HepG2 (cell line): ENCODE results near the gene RPLP1. TPM values are rescaled to one million over a fixed set of nuclear protein-coding genes. Genes with fewer than 3 reads are reported as not detected.
A peak's percentile ranks its signal among the peaks of the same experiment; 100 is the strongest.

ENCODE experiments used
- ATAC-seq: fragments of 200-7000 bp; cut with Tn5 transposase; 3 replicates; pipeline ENCODE4 v1.9.1; 2020; ENCODE audit warnings: mild to moderate bottlenecking, moderate library complexity
- BruUV-seq: library from RNA; stranded (reverse); fragments of 400-500 nt; replicated peaks from 2 replicates; lab custom pipeline; 2021; lab: Mats Ljungman, UMichigan
- CTCF ChIA-PET: fragments of 300-600 bp; formaldehyde crosslinking; extraction: SDS; loops from one replicate; lab custom pipeline; 2021; ENCODE audit warnings: low total read pairs, inconsistent platforms, low intra/inter-chr PET ratio; lab: Yijun Ruan, JAX
- POLR2A ChIA-PET: fragments of 350-600 bp; sonication (Branson Sonifier 250); formaldehyde crosslinking; loops from one replicate; lab custom pipeline; 2020; ENCODE audit warnings: antibody characterized with exemption, inconsistent platforms; lab: Yijun Ruan, JAX
- DNase-seq: peaks from one replicate; pipeline ENCODE4 v3.0.0-alpha.2; 2015; ENCODE audit warnings: low spot score
- FAIRE-seq: peaks from 3 replicates; lab custom pipeline; 2011; peaks lifted over from hg19 to GRCh38; lab: Jason Lieb, UNC
- H2AFZ ChIP-seq: one replicate; pipeline ENCODE4 v1.6.1; 2011; ENCODE audit warnings: low read length, inconsistent platforms
- H3K27ac ChIP-seq: fragments of 300-600 bp; 3 replicates; pipeline ENCODE4 v1.8.0; 2011; ENCODE audit warnings: mixed run types, mild to moderate bottlenecking, mixed read lengths, low read length, inconsistent platforms; ENCODE audit not compliant: insufficient read depth; ENCODE audit errors: extremely low read length
- H3K27me3 ChIP-seq, 2 experiments: fragments of 200-600 bp in 1 of 2; 2 replicates in 1 of 2; 3 replicates in 1 of 2; pipeline versions ENCODE4 v1.6.0 to v1.8.0; 2011; ENCODE audit warnings: low read length in 2 of 2, mild to moderate bottlenecking in 2 of 2, moderate library complexity in 2 of 2, inconsistent platforms in 1 of 2; ENCODE audit not compliant: insufficient read depth in 2 of 2, control insufficient read depth in 1 of 2
- H3K36me3 ChIP-seq, 2 experiments: fragments of 200-600 bp in 1 of 2; replicated peaks in 1 of 2; 2 replicates in 1 of 2; 3 replicates in 1 of 2; pipeline versions ENCODE4 v1.5.1 to v1.8.0; 2011; ENCODE audit warnings: low read length in 2 of 2, inconsistent platforms in 1 of 2; ENCODE audit not compliant: insufficient read depth in 2 of 2, control insufficient read depth in 1 of 2
- H3K4me1 ChIP-seq: 2 replicates; pipeline ENCODE4 v1.5.1; 2012; ENCODE audit warnings: low read length, inconsistent platforms; ENCODE audit not compliant: insufficient read depth
- H3K4me2 ChIP-seq: 2 replicates; pipeline ENCODE4 v1.6.0; 2011; ENCODE audit warnings: low read depth, low read length, inconsistent platforms
- H3K4me3 ChIP-seq, 3 experiments: fragments of 200-600 bp in 1 of 3; sonication (generic), shearing (Covaris generic) in 1 of 3; replicated peaks in 1 of 3; 2 replicates each; pipeline ENCODE4 v1.5.1; 2011 to 2016; ENCODE audit warnings: low read length in 3 of 3, inconsistent platforms in 2 of 3, low read depth in 2 of 3, mild to moderate bottlenecking in 2 of 3, control low read depth in 1 of 3, mixed read lengths in 1 of 3; ENCODE audit not compliant: insufficient read depth in 1 of 3
- H3K79me2 ChIP-seq: one replicate; pipeline ENCODE4 v1.6.1; 2011; ENCODE audit warnings: low read length, inconsistent platforms; ENCODE audit not compliant: insufficient read depth
- H3K9ac ChIP-seq: 2 replicates; pipeline ENCODE4 v1.6.0; 2011; ENCODE audit warnings: mild to moderate bottlenecking, low read depth, low read length, inconsistent platforms; ENCODE audit not compliant: insufficient read depth
- H3K9me3 ChIP-seq: 2 replicates; pipeline ENCODE4 v1.5.1; 2012; ENCODE audit warnings: mild to moderate bottlenecking, low read length
- H4K20me1 ChIP-seq: 2 replicates; pipeline ENCODE4 v1.6.0; 2011; ENCODE audit warnings: inconsistent platforms, mild to moderate bottlenecking, low read length, moderate library complexity; ENCODE audit not compliant: insufficient read depth
- AGO2 ChIP-seq: fragments of 200-400 bp; formaldehyde crosslinking; optimal IDR thresholded peaks from 2 replicates; pipeline ENCODE3; 2017; ENCODE audit warnings: mild to moderate bottlenecking, low read depth, low read length, moderate library complexity
- CENPX ChIP-seq: sonication (generic); formaldehyde crosslinking; IDR thresholded peaks from 2 replicates; pipeline ENCODE4 v1.9.0; 2021; ENCODE audit warnings: mild to moderate bottlenecking, missing genetic modification reagents, moderate library complexity
- CSRNP2 ChIP-seq: sonication (generic); formaldehyde crosslinking; conservative IDR thresholded peaks from 2 replicates; pipeline ENCODE4 v1.8.0; 2022; ENCODE audit warnings: low read depth, missing genetic modification reagents
- DRAP1 ChIP-seq: IDR thresholded peaks from 2 replicates; pipeline ENCODE4 v1.6.1; 2016; ENCODE audit warnings: missing genetic modification reagents, missing compliant biosample characterization
- GTF3A ChIP-seq: sonication (generic); formaldehyde crosslinking; conservative IDR thresholded peaks from 2 replicates; pipeline ENCODE4 v1.4.0; 2020; ENCODE audit warnings: mild to moderate bottlenecking, missing genetic modification reagents
- HNRNPUL1 ChIP-seq: fragments of 200-400 bp; formaldehyde crosslinking; IDR thresholded peaks from 2 replicates; pipeline ENCODE4 v1.6.1; 2017; ENCODE audit warnings: low read depth, mild to moderate bottlenecking, low read length, moderate library complexity
- KLF9 ChIP-seq: IDR thresholded peaks from 2 replicates; pipeline ENCODE4 v1.6.1; 2016; ENCODE audit warnings: low read depth
- PAF1 ChIP-seq: IDR thresholded peaks from 2 replicates; pipeline ENCODE4 v1.6.1; 2016; ENCODE audit warnings: missing genetic modification reagents, missing compliant biosample characterization
- POLR2A ChIP-seq, 2 experiments: IDR thresholded peaks; 2 replicates each; pipeline ENCODE4 v1.6.1; 2011; ENCODE audit warnings: low read depth in 2 of 2, low read length in 2 of 2, mild to moderate bottlenecking in 1 of 2, moderate library complexity in 1 of 2; ENCODE audit not compliant: insufficient read depth in 1 of 2
- POLR2AphosphoS5 ChIP-seq: IDR thresholded peaks from 2 replicates; pipeline ENCODE4 v1.6.1; 2012; ENCODE audit warnings: low read depth, low read length
- POLR2G ChIP-seq: fragments of 200-400 bp; formaldehyde crosslinking; IDR thresholded peaks from 2 replicates; pipeline ENCODE4 v1.6.1; 2018; ENCODE audit warnings: mild to moderate bottlenecking, low read depth, low read length, moderate library complexity
- RBFOX2 ChIP-seq: fragments of 200-400 bp; formaldehyde crosslinking; IDR thresholded peaks from 2 replicates; pipeline ENCODE4 v1.6.1; 2017; ENCODE audit warnings: low read depth, mild to moderate bottlenecking, low read length
- RBM22 ChIP-seq: fragments of 200-400 bp; formaldehyde crosslinking; optimal IDR thresholded peaks from 2 replicates; pipeline ENCODE3; 2017; ENCODE audit warnings: mild to moderate bottlenecking, low read length, moderate library complexity
- SSRP1 ChIP-seq: IDR thresholded peaks from 2 replicates; pipeline ENCODE4 v1.6.1; 2016; ENCODE audit warnings: control low read depth
- XRCC5 ChIP-seq: fragments of 200-400 bp; formaldehyde crosslinking; optimal IDR thresholded peaks from 2 replicates; pipeline ENCODE3; 2017; ENCODE audit warnings: mild to moderate bottlenecking, low read length
- ZBTB42 ChIP-seq: sonication (generic); formaldehyde crosslinking; IDR thresholded peaks from 2 replicates; pipeline ENCODE4 v1.5.0; 2020; ENCODE audit warnings: mild to moderate bottlenecking, missing genetic modification reagents
- ZNF3 ChIP-seq: IDR thresholded peaks from 2 replicates; pipeline ENCODE4 v1.7.0; 2017; ENCODE audit warnings: inconsistent platforms
- ZNF343 ChIP-seq: sonication (generic); formaldehyde crosslinking; IDR thresholded peaks from 2 replicates; pipeline ENCODE4 v1.4.0; 2020; ENCODE audit warnings: mild to moderate bottlenecking, missing genetic modification reagents
- ZNF770 ChIP-seq: sonication (generic); formaldehyde crosslinking; IDR thresholded peaks from 2 replicates; pipeline ENCODE4 v1.5.0; 2020; ENCODE audit warnings: mild to moderate bottlenecking, missing genetic modification reagents
- ZNF850 ChIP-seq: sonication (generic); formaldehyde crosslinking; conservative IDR thresholded peaks from 2 replicates; pipeline ENCODE4 v1.9.0; 2021; ENCODE audit warnings: mild to moderate bottlenecking, missing genetic modification reagents
- WGBS: methylation state at CpG from one replicate; pipeline ENCODE4 v1.1.6; 2017; ENCODE audit warnings: low lambda C conversion rate; 5-methylcytosine and 5-hydroxymethylcytosine counted together
- in situ Hi-C: cut with HindIII; loops from 2 replicates; pipeline ENCODE4 v1.10.0; 2017; ENCODE audit warnings: low pct_unique_long_range_greater_than_20kb; ENCODE audit not compliant: extremely low pct_ligation_motif_present
- intact Hi-C: fragments of 100-400 bp; cut with micrococcal nuclease; formaldehyde crosslinking; loops from one replicate; pipeline ENCODE4 v1.10.0; 2022; ENCODE audit not compliant: unreplicated experiment
- polyA plus RNA-seq, 8 experiments: library from polyadenylated mRNA; depleted of rRNA in 3 of 8; stranded (reverse) in 7 of 8; unstranded in 1 of 8; fragments of >200 nt; fragmentation: Illumina TruSeq in 4 of 8; extraction: Trizol in 4 of 8; gene quantifications; 2 replicates each; pipeline versions ENCODE4 v1.2.1 to v1.2.3, GENCODE V29; 2011 to 2016; ENCODE audit warnings: low read depth in 4 of 8, missing spikeins in 1 of 8, mixed read lengths in 1 of 8; ENCODE audit not compliant: insufficient read depth in 1 of 8
- total RNA-seq, 5 experiments: library from RNA; depleted of rRNA; stranded (reverse); fragments of >200 nt; fragmentation: Illumina TruSeq; extraction: Trizol; gene quantifications; 2 replicates each; pipeline ENCODE4 v1.2.3, GENCODE V29; 2016; ENCODE audit warnings: low read depth in 1 of 5

Gene RPLP1
- total and polyA plus RNA-seq, 2 of the 13 experiments (the other 11 are each of a cell fraction or from before 2014, with no cell fraction given): 817 to 929 TPM

- in situ Hi-C loops (loop anchor here (25.0 kb wide), 2 partner anchors 631 to 644 kb away; partner anchors contain the start of genes ANP32A and TLE3), intact Hi-C loops (no loop called here)
- Histone ChIP-seq H3K27ac (no peak overlapping the region), H3K9ac (no peak overlapping the region), H4K20me1 (peaks cover 40% of the 10 kb centered on the region), H3K79me2 (peaks cover 31% of the 10 kb centered on the region), H3K4me1 (peaks cover 35% of the 10 kb centered on the region), H3K36me3 (peaks cover 5 to 23% of the 10 kb centered on the region in 2 experiments; a peak in 4 of 5 replicates), H2AFZ (no peak overlapping the region), H3K27me3 (no peaks in the 10 kb centered on the region; a peak in 1 of 5 replicates), H3K4me2 (no peak overlapping the region), H3K4me3 (no peak overlapping the region), H3K9me3 (no peaks in the 10 kb centered on the region)
- no TSS peak for BruUV-seq
- WGBS: 96% methylated on average over 12 of the region's 13 CpGs
- CTCF ChIA-PET: no interaction called here
- DNase-seq: no peak
- POLR2A ChIA-PET: interaction anchor here (0.9 kb wide), 1 partner anchor 98 kb away, joined by 3 read pairs; no protein-coding TSS in a partner anchor
- no peak for ATAC-seq
- FAIRE-seq: no peak
- TF ChIP-seq RBFOX2: peak; percentile 36; the same call in 1 of the 2 replicates
- TF ChIP-seq XRCC5: no peak
- peak; percentile 76; the same call in 1 of the 2 replicates for TF ChIP-seq PAF1 (CRISPR knock-in tag)
- no peak for TF ChIP-seq HNRNPUL1
- peak; percentile 34 for TF ChIP-seq RBM22
- TF ChIP-seq KLF9 (CRISPR knock-in tag): no peak
- peak; percentile 58 for TF ChIP-seq ZNF770
- no peak for TF ChIP-seq ZNF3
- no peak for TF ChIP-seq CSRNP2
- TF ChIP-seq ZBTB42 (CRISPR knock-in tag): no peak
- peak; percentile 70 for TF ChIP-seq AGO2
- TF ChIP-seq GTF3A (CRISPR knock-in tag): no peak
- no peak for TF ChIP-seq ZNF343
- TF ChIP-seq POLR2A (IDR thresholded peaks at IDR 0.05; ENCODE audit: insufficient read depth in 1 of 2, low read depth in 2 of 2, low read length in 2 of 2): peak in 1 of 2 experiments; percentile 52; a peak in 3 of 4 replicates
- no peak for TF ChIP-seq DRAP1
- peak; percentile 67 for TF ChIP-seq POLR2G
- TF ChIP-seq POLR2AphosphoS5: peak; percentile 30
- TF ChIP-seq ZNF850 (CRISPR knock-in tag): no peak
- TF ChIP-seq SSRP1: peak; percentile 74
- no peak for TF ChIP-seq CENPX (CRISPR knock-in tag)
Measured at GRCh38 chr15:69456208-69457166, 3.9 kb downstream of the RPLP1 start.
